ENCODE measurements around the gene NIT2. TPM values are rescaled to one million over a fixed set of nuclear protein-coding genes. Genes with fewer than 3 reads are reported as not detected.
"Not testable (repeated sequence)": the region's sequence is repeated elsewhere in the genome, so short reads cannot be mapped to it uniquely, and the experiment has no call there.

The NIT2 gene
- total and polyA plus RNA-seq, 4 donors: 22.4 to 48.0 (median 47.0) TPM

GRCh38 chr3:100333970-100334487, 528 bp upstream of the NIT2 start:
- DNase-seq (ENCODE audit: low read depth in 4 of 6, low spot score in 6 of 6): no peak
- peaks cover 14% of the 10 kb centered on the region for H3K4me1 ChIP-seq (ENCODE audit: control insufficient read depth, insufficient read depth, low read length)
- peak overlapping the region; percentile 70 for H3K4me3 ChIP-seq (ENCODE audit: low read depth, low read length)
- WGBS (ENCODE audit: insufficient coverage): 34% methylated on average over 14 of the region's 14 CpGs
- H3K27ac ChIP-seq (ENCODE audit: low read depth, low read length): no peak overlapping the region
- H3K27me3 ChIP-seq (ENCODE audit: control insufficient read depth, insufficient read depth, low read length): no peaks in the 10 kb centered on the region
- H3K9me3 ChIP-seq (ENCODE audit: control insufficient read depth, insufficient read depth, low read length): no peaks in the 10 kb centered on the region
- peaks cover 5% of the 10 kb centered on the region for H3K36me3 ChIP-seq (ENCODE audit: control insufficient read depth, insufficient read depth, low read length)

GRCh38 chr3:100335434-100335833, 877 bp downstream of the NIT2 start:
- H3K27me3 ChIP-seq (ENCODE audit: control insufficient read depth, insufficient read depth, low read length): no peaks in the 10 kb centered on the region
- DNase-seq (ENCODE audit: low read depth in 4 of 6, low spot score in 6 of 6): peak in 2 of 6 donors; percentile 12 to 16
- H3K9me3 ChIP-seq (ENCODE audit: control insufficient read depth, insufficient read depth, low read length): no peaks in the 10 kb centered on the region
- H3K4me1 ChIP-seq (ENCODE audit: control insufficient read depth, insufficient read depth, low read length): peaks cover 14% of the 10 kb centered on the region
- peaks cover 11% of the 10 kb centered on the region for H3K36me3 ChIP-seq (ENCODE audit: control insufficient read depth, insufficient read depth, low read length)
- peak overlapping the region; percentile 70 for H3K4me3 ChIP-seq (ENCODE audit: low read depth, low read length)
- WGBS (ENCODE audit: insufficient coverage): 81% methylated on average over 11 of the region's 14 CpGs
- peak overlapping the region; percentile 15 for H3K27ac ChIP-seq (ENCODE audit: low read depth, low read length)

GRCh38 chr3:100336229-100336628, 1.7 kb downstream of the NIT2 start:
- not testable (repeated sequence) for DNase-seq (ENCODE audit: low read depth in 4 of 6, low spot score in 6 of 6); H3K4me3 ChIP-seq (ENCODE audit: low read depth, low read length); H3K9me3 ChIP-seq (ENCODE audit: control insufficient read depth, insufficient read depth, low read length); H3K27ac ChIP-seq (ENCODE audit: low read depth, low read length); H3K27me3 ChIP-seq (ENCODE audit: control insufficient read depth, insufficient read depth, low read length)
- H3K36me3 ChIP-seq (ENCODE audit: control insufficient read depth, insufficient read depth, low read length): peaks cover 16% of the 10 kb centered on the region
- WGBS (ENCODE audit: insufficient coverage): 96% methylated on average over 8 of the region's 10 CpGs
- peaks cover 14% of the 10 kb centered on the region for H3K4me1 ChIP-seq (ENCODE audit: control insufficient read depth, insufficient read depth, low read length)

GRCh38 chr3:100338911-100339310, 4.4 kb downstream of the NIT2 start:
- no peak overlapping the region for H3K27ac ChIP-seq (ENCODE audit: low read depth, low read length)
- 92% methylated on average over 10 of the region's 10 CpGs for WGBS (ENCODE audit: insufficient coverage)
- no peak for DNase-seq (ENCODE audit: low read depth in 4 of 6, low spot score in 6 of 6)
- peaks cover 2% of the 10 kb centered on the region for H3K9me3 ChIP-seq (ENCODE audit: control insufficient read depth, insufficient read depth, low read length)
- no peaks in the 10 kb centered on the region for H3K27me3 ChIP-seq (ENCODE audit: control insufficient read depth, insufficient read depth, low read length)
- peaks cover 24% of the 10 kb centered on the region for H3K36me3 ChIP-seq (ENCODE audit: control insufficient read depth, insufficient read depth, low read length)
- no peak overlapping the region for H3K4me3 ChIP-seq (ENCODE audit: low read depth, low read length)
- H3K4me1 ChIP-seq (ENCODE audit: control insufficient read depth, insufficient read depth, low read length): peaks cover 13% of the 10 kb centered on the region

GRCh38 chr3:100339786-100340185, 5.2 kb downstream of the NIT2 start:
- Histone ChIP-seq H3K36me3 (ENCODE audit: control insufficient read depth, insufficient read depth, low read length) (peaks cover 24% of the 10 kb centered on the region), H3K27me3 (ENCODE audit: control insufficient read depth, insufficient read depth, low read length) (no peaks in the 10 kb centered on the region), H3K9me3 (ENCODE audit: control insufficient read depth, insufficient read depth, low read length) (peaks cover 2% of the 10 kb centered on the region), H3K4me3 (ENCODE audit: low read depth, low read length) (no peak overlapping the region), H3K4me1 (ENCODE audit: control insufficient read depth, insufficient read depth, low read length) (peaks cover 10% of the 10 kb centered on the region), H3K27ac (ENCODE audit: low read depth, low read length) (no peak overlapping the region)
- no peak for DNase-seq (ENCODE audit: low read depth in 4 of 6, low spot score in 6 of 6)
- WGBS (ENCODE audit: insufficient coverage): 100% methylated on average over 2 of the region's 5 CpGs

GRCh38 chr3:100340527-100340926, 6.0 kb downstream of the NIT2 start:
- H3K36me3 ChIP-seq (ENCODE audit: control insufficient read depth, insufficient read depth, low read length): peaks cover 28% of the 10 kb centered on the region
- 100% methylated on average over 1 of the region's 1 CpG for WGBS (ENCODE audit: insufficient coverage)

GRCh38 chr3:100348727-100349126, 14.2 kb downstream of the NIT2 start:
- WGBS (ENCODE audit: insufficient coverage): 86% methylated on average over 3 of the region's 5 CpGs
- Histone ChIP-seq H3K36me3 (ENCODE audit: control insufficient read depth, insufficient read depth, low read length) (peaks cover 31% of the 10 kb centered on the region), H3K9me3 (ENCODE audit: control insufficient read depth, insufficient read depth, low read length) (no peaks in the 10 kb centered on the region), H3K27me3 (ENCODE audit: control insufficient read depth, insufficient read depth, low read length) (no peaks in the 10 kb centered on the region), H3K27ac (ENCODE audit: low read depth, low read length) (no peak overlapping the region), H3K4me3 (ENCODE audit: low read depth, low read length) (no peak overlapping the region), H3K4me1 (ENCODE audit: control insufficient read depth, insufficient read depth, low read length) (no peaks in the 10 kb centered on the region)
- DNase-seq (ENCODE audit: low read depth in 4 of 6, low spot score in 6 of 6): no peak

More at GRCh38 chr3:100340527-100340926, 6.0 kb downstream of the NIT2 start:
- Histone ChIP-seq H3K27me3 (ENCODE audit: control insufficient read depth, insufficient read depth, low read length) (no peaks in the 10 kb centered on the region), H3K4me1 (ENCODE audit: control insufficient read depth, insufficient read depth, low read length) (peaks cover 3% of the 10 kb centered on the region), H3K4me3 (ENCODE audit: low read depth, low read length) (no peak overlapping the region), H3K27ac (ENCODE audit: low read depth, low read length) (no peak overlapping the region), H3K9me3 (ENCODE audit: control insufficient read depth, insufficient read depth, low read length) (peaks cover 2% of the 10 kb centered on the region)
- DNase-seq (ENCODE audit: low read depth in 4 of 6, low spot score in 6 of 6): no peak

- H3K27me3 ChIP-seq (ENCODE audit: control insufficient read depth, insufficient read depth, low read length); H3K4me1 ChIP-seq (ENCODE audit: control insufficient read depth, insufficient read depth, low read length); DNase-seq (ENCODE audit: low read depth in 4 of 6, low spot score in 6 of 6); H3K4me3 ChIP-seq (ENCODE audit: low read depth, low read length); H3K27ac ChIP-seq (ENCODE audit: low read depth, low read length); H3K9me3 ChIP-seq (ENCODE audit: control insufficient read depth, insufficient read depth, low read length): not testable (repeated sequence)
- no CpG with 5 or more reads among the region's 2 CpGs for WGBS (ENCODE audit: insufficient coverage)
- peaks cover 22% of the 10 kb centered on the region for H3K36me3 ChIP-seq (ENCODE audit: control insufficient read depth, insufficient read depth, low read length)
These were observed 17.2 kb downstream of the NIT2 start for GRCh38 chr3:100351770-100352169.

- peaks cover 17% of the 10 kb centered on the region for H3K36me3 ChIP-seq (ENCODE audit: control insufficient read depth, insufficient read depth, low read length)
- no peak for DNase-seq (ENCODE audit: low read depth in 4 of 6, low spot score in 6 of 6)
These were observed 18.0 kb downstream of the NIT2 start for GRCh38 chr3:100352296-100353231.

GRCh38 chr3:100354850-100355249, 20.3 kb downstream of the NIT2 start:
- Histone ChIP-seq H3K9me3 (ENCODE audit: control insufficient read depth, insufficient read depth, low read length) (no peaks in the 10 kb centered on the region), H3K36me3 (ENCODE audit: control insufficient read depth, insufficient read depth, low read length) (peaks cover 5% of the 10 kb centered on the region), H3K27me3 (ENCODE audit: control insufficient read depth, insufficient read depth, low read length) (no peaks in the 10 kb centered on the region), H3K4me3 (ENCODE audit: low read depth, low read length) (no peak overlapping the region), H3K27ac (ENCODE audit: low read depth, low read length) (no peak overlapping the region), H3K4me1 (ENCODE audit: control insufficient read depth, insufficient read depth, low read length) (no peaks in the 10 kb centered on the region)
- DNase-seq (ENCODE audit: low read depth in 4 of 6, low spot score in 6 of 6): no peak
- WGBS (ENCODE audit: insufficient coverage): no CpG with 5 or more reads among the region's 3 CpGs

More at GRCh38 chr3:100352296-100353231, 18.0 kb downstream of the NIT2 start:
- H3K27ac ChIP-seq (ENCODE audit: low read depth, low read length): no peak overlapping the region
- WGBS (ENCODE audit: insufficient coverage): 100% methylated on average over 3 of the region's 10 CpGs
- H3K9me3 ChIP-seq (ENCODE audit: control insufficient read depth, insufficient read depth, low read length): no peaks in the 10 kb centered on the region
- H3K4me3 ChIP-seq (ENCODE audit: low read depth, low read length): no peak overlapping the region
- H3K4me1 ChIP-seq (ENCODE audit: control insufficient read depth, insufficient read depth, low read length): no peaks in the 10 kb centered on the region
- H3K27me3 ChIP-seq (ENCODE audit: control insufficient read depth, insufficient read depth, low read length): no peaks in the 10 kb centered on the region
